ENCODE measurements around the gene C2CD4D.

The C2CD4D gene

DNA sequence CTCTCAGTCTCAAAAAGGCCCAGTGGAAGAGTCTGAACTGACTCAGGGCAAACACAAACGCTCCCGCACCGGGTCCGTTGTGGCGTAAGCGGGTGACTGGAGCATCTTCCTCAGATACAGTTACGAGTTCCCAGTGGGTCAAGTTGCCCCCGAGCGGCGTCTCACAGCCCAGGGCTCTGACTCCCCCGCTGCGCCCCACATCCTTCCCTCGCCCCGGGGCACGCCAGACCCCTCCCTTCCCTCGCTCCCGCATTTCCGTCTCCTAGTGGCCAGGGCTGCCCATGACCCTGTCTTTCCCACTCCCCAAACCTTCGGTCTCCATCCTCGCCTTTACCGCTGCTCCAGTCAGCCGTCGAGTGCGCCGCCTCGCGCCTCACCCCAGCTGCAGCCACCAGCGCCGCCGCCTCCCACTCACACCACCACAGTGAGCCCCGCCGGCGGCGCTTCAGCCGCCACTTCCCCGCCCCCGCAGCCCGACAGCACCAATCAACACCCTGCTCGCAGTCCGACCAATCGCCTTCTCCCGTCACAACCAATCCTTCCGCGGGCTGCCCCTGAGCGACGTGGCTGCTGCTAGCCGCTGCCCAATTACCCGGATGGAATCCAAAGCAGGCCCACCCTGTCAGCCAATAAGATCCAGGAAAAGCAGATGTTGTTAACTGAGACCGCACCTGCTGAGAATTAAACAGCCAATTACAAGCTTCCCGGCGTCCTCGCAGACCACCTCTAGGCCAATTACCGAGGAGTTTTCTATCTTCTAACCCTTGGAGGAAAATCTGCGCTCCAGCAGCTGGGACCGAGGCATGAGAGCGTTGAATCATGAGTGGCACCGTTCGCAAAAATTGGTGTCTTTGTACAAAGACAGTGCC is 49.3 kb downstream of the C2CD4D start, which contains the start of gene TDRKH:
TDRKH (minus strand) TSS at position 430 of the 869 bp plus-strand sequence. CDS start 7,478 bp downstream, outside the sequence.
- peak; percentile 100 for DNase-seq (ENCODE audit: low spot score)

More for the DNA sequence above, 49.3 kb downstream of the C2CD4D start, which contains the start of gene TDRKH:
- ChIA-PET POLR2A (ENCODE audit: low non-redundant PET) (interaction anchor here (0.6 kb wide), 1 partner anchor 173 kb away, joined by 5 read pairs; no protein-coding TSS in a partner anchor), CTCF (interaction anchor here (0.7 to 1.1 kb wide), 4 partner anchors 14 to 257 kb away, joined by 3 to 5 read pairs (median 4); no protein-coding TSS in a partner anchor)
- TF ChIP-seq, protein P1, sequence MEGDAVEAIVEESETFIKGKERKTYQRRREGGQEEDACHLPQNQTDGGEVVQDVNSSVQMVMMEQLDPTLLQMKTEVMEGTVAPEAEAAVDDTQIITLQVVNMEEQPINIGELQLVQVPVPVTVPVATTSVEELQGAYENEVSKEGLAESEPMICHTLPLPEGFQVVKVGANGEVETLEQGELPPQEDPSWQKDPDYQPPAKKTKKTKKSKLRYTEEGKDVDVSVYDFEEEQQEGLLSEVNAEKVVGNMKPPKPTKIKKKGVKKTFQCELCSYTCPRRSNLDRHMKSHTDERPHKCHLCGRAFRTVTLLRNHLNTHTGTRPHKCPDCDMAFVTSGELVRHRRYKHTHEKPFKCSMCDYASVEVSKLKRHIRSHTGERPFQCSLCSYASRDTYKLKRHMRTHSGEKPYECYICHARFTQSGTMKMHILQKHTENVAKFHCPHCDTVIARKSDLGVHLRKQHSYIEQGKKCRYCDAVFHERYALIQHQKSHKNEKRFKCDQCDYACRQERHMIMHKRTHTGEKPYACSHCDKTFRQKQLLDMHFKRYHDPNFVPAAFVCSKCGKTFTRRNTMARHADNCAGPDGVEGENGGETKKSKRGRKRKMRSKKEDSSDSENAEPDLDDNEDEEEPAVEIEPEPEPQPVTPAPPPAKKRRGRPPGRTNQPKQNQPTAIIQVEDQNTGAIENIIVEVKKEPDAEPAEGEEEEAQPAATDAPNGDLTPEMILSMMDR (conservative IDR thresholded peaks at IDR 0.05; ENCODE audit: low read depth) = peak; percentile 25; the same call in 1 of the 2 replicates
- peak within 1 kb of the TSS; percentile 72 for H3K27ac ChIP-seq
